Astrocyte (in vitro differentiated cells and primary cell): Measurements from ENCODE around the gene SUN1. TPM values are rescaled to one million over a fixed set of nuclear protein-coding genes. Genes with fewer than 3 reads are reported as not detected.

Experiments used
- DNase-seq: peaks from one replicate; pipeline ENCODE4 v3.0.0-alpha.2; 2010; ENCODE audit warnings: low read depth
- FAIRE-seq: peaks from 2 replicates; lab custom pipeline; 2011; peaks lifted over from hg19 to GRCh38; lab: Jason Lieb, UNC
- H2AFZ ChIP-seq: 2 replicates; pipeline ENCODE4 v1.6.0; 2012; ENCODE audit warnings: low read depth, low read length, inconsistent platforms
- H3K27ac ChIP-seq: 2 replicates; pipeline ENCODE4 v1.5.1; 2011; ENCODE audit warnings: low read depth, low read length, inconsistent platforms
- H3K27me3 ChIP-seq: 2 replicates; pipeline ENCODE4 v1.6.0; 2011; ENCODE audit warnings: low read length, inconsistent platforms; ENCODE audit not compliant: insufficient read depth
- H3K36me3 ChIP-seq: 2 replicates; pipeline ENCODE4 v1.5.1; 2011; ENCODE audit warnings: low read length, inconsistent platforms; ENCODE audit not compliant: insufficient read depth
- H3K4me1 ChIP-seq: 2 replicates; pipeline ENCODE4 v1.5.1; 2011; ENCODE audit warnings: low read length, inconsistent platforms; ENCODE audit not compliant: insufficient read depth
- H3K4me2 ChIP-seq: 2 replicates; pipeline ENCODE4 v1.6.0; 2012; ENCODE audit warnings: low read length, inconsistent platforms
- H3K4me3 ChIP-seq: 2 replicates; pipeline ENCODE4 v1.5.1; 2011; ENCODE audit warnings: low read depth, mild to moderate bottlenecking, low read length, inconsistent platforms; ENCODE audit not compliant: insufficient read depth
- H3K79me2 ChIP-seq: 2 replicates; pipeline ENCODE4 v1.6.0; 2012; ENCODE audit warnings: mild to moderate bottlenecking, low read length, inconsistent platforms; ENCODE audit not compliant: insufficient read depth
- H3K9ac ChIP-seq: 2 replicates; pipeline ENCODE4 v1.6.0; 2012; ENCODE audit warnings: mild to moderate bottlenecking, low read length, inconsistent platforms
- H3K9me3 ChIP-seq: 2 replicates; pipeline ENCODE4 v1.5.1; 2012; ENCODE audit warnings: low read depth, mild to moderate bottlenecking, low read length, inconsistent platforms; ENCODE audit not compliant: insufficient read depth
- H4K20me1 ChIP-seq: 2 replicates; pipeline ENCODE4 v1.6.0; 2012; ENCODE audit warnings: low read length, inconsistent platforms; ENCODE audit not compliant: insufficient read depth
- H3K27ac Mint-ChIP-seq: one replicate; pipeline ENCODE4 v1.8.0; 2021; ENCODE audit warnings: mild to moderate bottlenecking, mixed read lengths; ENCODE audit not compliant: unreplicated experiment
- H3K27me3 Mint-ChIP-seq: one replicate; pipeline ENCODE4 v1.8.0; 2021; ENCODE audit warnings: low read depth, mixed read lengths; ENCODE audit not compliant: unreplicated experiment
- H3K36me3 Mint-ChIP-seq: one replicate; pipeline ENCODE4 v1.8.0; 2021; ENCODE audit warnings: low read depth, mixed read lengths; ENCODE audit not compliant: unreplicated experiment
- H3K4me1 Mint-ChIP-seq: one replicate; pipeline ENCODE4 v1.8.0; 2021; ENCODE audit warnings: low read depth, mixed read lengths; ENCODE audit not compliant: unreplicated experiment
- H3K4me3 Mint-ChIP-seq: one replicate; pipeline ENCODE4 v1.8.0; 2021; ENCODE audit warnings: mild to moderate bottlenecking, moderate library complexity, mixed read lengths; ENCODE audit not compliant: unreplicated experiment
- H3K9me3 Mint-ChIP-seq: one replicate; pipeline ENCODE4 v1.8.0; 2021; ENCODE audit warnings: mild to moderate bottlenecking, mixed read lengths; ENCODE audit not compliant: unreplicated experiment
- EZH2 ChIP-seq: IDR thresholded peaks from 2 replicates; pipeline ENCODE4 v1.6.1; 2012; ENCODE audit warnings: mild to moderate bottlenecking, low read length, inconsistent platforms; ENCODE audit not compliant: insufficient read depth
- total RNA-seq: library from RNA; stranded (reverse); gene quantifications from 2 replicates; pipeline ENCODE4 v1.2.1, GENCODE V29; 2021
- TF ChIP-seq, protein P1 (sequence below): IDR thresholded peaks from 2 replicates; pipeline ENCODE4 v1.5.1; 2011; ENCODE audit warnings: low read depth, mild to moderate bottlenecking, inconsistent platforms, low read length, moderate library complexity; ENCODE audit not compliant: insufficient read depth

Gene SUN1
- total RNA-seq, 1 donor from 2014 or later, result 121 TPM

DNA sequence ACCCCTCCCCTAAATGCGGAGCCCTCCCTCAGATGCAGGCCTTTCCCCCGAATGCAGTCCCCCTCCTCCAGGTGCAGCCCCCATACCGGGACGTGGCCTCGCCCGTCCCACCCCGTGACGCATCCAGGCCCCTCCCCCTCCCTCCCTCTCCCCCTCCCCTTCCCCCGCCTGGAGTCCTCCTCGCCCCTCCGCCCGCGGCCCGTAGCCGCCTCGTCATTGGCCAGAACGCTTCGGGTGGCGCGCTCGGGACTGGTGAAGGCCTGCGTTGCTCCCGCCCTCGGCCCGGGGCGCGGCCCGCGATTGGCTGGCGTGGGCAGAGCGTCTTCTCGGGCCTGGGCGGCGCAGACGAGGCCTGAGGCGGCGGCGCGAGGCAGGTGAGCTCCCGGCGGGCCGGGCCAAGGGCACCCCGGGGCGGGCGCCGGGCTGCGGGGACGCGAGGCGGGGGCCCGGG lies 16.0 kb upstream of the SUN1 start:
- Histone ChIP-seq H2AFZ (no peak overlapping the region), H3K4me2 (peak overlapping the region; percentile 90), H4K20me1 (peaks cover 43% of the 10 kb centered on the region), H3K27ac (no peak overlapping the region), H3K9me3 (no peaks in the 10 kb centered on the region), H3K27me3 (no peaks in the 10 kb centered on the region), H3K79me2 (peaks cover 46% of the 10 kb centered on the region), H3K9ac (peak overlapping the region; percentile 94), H3K4me1 (peaks cover 23% of the 10 kb centered on the region), H3K36me3 (no peaks in the 10 kb centered on the region), H3K4me3 (peak overlapping the region; percentile 76)
- H3K36me3 Mint-ChIP-seq, result peaks cover 2% of the 10 kb centered on the region
- FAIRE-seq (no peak), DNase-seq (peak; percentile 94)
- peak overlapping the region; percentile 40 for H3K4me3 Mint-ChIP-seq
- H3K27ac Mint-ChIP-seq, result no peak overlapping the region
- peaks cover 39% of the 10 kb centered on the region for H3K4me1 Mint-ChIP-seq
- H3K9me3 Mint-ChIP-seq, result no peaks in the 10 kb centered on the region
- no peak for TF ChIP-seq EZH2
- TF ChIP-seq, protein P1, sequence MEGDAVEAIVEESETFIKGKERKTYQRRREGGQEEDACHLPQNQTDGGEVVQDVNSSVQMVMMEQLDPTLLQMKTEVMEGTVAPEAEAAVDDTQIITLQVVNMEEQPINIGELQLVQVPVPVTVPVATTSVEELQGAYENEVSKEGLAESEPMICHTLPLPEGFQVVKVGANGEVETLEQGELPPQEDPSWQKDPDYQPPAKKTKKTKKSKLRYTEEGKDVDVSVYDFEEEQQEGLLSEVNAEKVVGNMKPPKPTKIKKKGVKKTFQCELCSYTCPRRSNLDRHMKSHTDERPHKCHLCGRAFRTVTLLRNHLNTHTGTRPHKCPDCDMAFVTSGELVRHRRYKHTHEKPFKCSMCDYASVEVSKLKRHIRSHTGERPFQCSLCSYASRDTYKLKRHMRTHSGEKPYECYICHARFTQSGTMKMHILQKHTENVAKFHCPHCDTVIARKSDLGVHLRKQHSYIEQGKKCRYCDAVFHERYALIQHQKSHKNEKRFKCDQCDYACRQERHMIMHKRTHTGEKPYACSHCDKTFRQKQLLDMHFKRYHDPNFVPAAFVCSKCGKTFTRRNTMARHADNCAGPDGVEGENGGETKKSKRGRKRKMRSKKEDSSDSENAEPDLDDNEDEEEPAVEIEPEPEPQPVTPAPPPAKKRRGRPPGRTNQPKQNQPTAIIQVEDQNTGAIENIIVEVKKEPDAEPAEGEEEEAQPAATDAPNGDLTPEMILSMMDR, result no peak
- H3K27me3 Mint-ChIP-seq, result no peaks in the 10 kb centered on the region

DNA sequence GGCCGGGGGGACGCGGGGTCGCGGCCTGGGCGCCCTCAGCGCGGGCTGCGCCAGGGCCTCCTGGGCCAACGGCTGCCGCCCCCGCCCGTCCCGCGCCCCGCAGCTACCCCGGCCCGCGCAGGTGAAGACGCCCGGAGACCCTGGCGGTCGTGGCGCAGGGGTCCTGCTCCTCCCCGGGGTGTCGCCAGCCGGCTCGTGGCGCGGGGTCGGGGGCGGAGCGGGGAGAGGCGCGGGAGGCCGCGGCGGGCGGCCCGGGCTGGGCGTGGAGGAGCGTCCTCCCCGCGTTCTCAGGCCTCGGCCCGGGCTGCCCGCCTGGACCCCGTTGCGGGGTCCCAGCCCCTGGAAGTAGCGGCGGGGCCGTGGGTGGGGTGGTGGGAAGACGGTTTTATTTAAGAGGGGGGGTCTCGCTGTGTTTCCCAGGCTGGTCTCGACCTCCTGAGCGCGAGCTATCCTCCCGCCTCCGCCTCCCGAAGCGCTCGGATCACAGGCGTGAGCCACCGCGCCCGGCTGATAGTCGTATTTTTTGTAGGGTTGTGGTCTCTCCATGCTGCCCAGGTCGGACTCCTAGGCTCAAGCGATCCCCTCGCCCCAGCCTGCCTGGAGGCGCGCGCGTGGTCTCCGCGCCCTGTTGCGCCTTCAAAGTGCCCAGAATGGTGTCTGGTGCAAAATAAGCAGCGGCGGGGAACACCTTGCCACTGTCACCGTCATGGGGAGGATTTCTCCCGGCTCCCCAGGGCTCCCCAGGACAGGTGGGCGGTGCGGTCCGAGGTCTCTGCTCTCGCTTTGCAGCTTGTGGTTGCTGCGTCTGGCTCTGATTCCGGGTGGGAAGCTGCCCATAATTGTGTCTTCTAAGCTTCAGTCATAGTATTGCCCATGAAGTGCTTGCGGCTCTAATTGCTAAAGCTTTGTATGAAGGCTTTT lies 15.3 kb upstream of the SUN1 start:
- Histone ChIP-seq H3K9me3 (no peaks in the 10 kb centered on the region), H3K4me2 (peak overlapping the region; percentile 99), H2AFZ (peak overlapping the region; percentile 36), H3K36me3 (no peaks in the 10 kb centered on the region), H3K4me3 (peak overlapping the region; percentile 76), H3K27ac (peak overlapping the region; percentile 69), H4K20me1 (peaks cover 50% of the 10 kb centered on the region), H3K9ac (peak overlapping the region; percentile 94), H3K79me2 (peaks cover 53% of the 10 kb centered on the region), H3K27me3 (no peaks in the 10 kb centered on the region), H3K4me1 (peaks cover 23% of the 10 kb centered on the region)
- Mint-ChIP-seq H3K27ac (peak overlapping the region; percentile 81), H3K4me3 (peak overlapping the region; percentile 93), H3K27me3 (no peaks in the 10 kb centered on the region), H3K9me3 (no peaks in the 10 kb centered on the region), H3K4me1 (peaks cover 44% of the 10 kb centered on the region), H3K36me3 (peaks cover 2% of the 10 kb centered on the region)
- TF ChIP-seq, protein P1, result no peak
- TF ChIP-seq EZH2, result no peak
- peak; percentile 29 for DNase-seq
- no peak for FAIRE-seq
